Occipital lobe (tissue), 2 donors: ENCODE results near the gene CEP350. TPM values are rescaled to one million over a fixed set of nuclear protein-coding genes. Genes with fewer than 3 reads are reported as not detected.
"Not testable (repeated sequence)": the region's sequence is repeated elsewhere in the genome, so short reads cannot be mapped to it uniquely, and the experiment has no call there.

Source experiments
- DNase-seq: peaks from one replicate; lab custom pipeline; 2025; lab: John Stamatoyannopoulos, UW
- total RNA-seq: library from RNA; depleted of rRNA; stranded (reverse); fragments of >200 nt; gene quantifications from one replicate; pipeline ENCODE4 v1.2.3, GENCODE V29; 2014

Gene CEP350
- total RNA-seq, 1 donor from 2014 or later = 119 TPM

GRCh38 chr1:179990847-179991246 lies 36.2 kb downstream of the CEP350 start:
- DNase-seq = no peak

- DNase-seq = no peak
These were observed 41.0 kb downstream of the CEP350 start for GRCh38 chr1:179995576-179995975.

GRCh38 chr1:179996099-179996498 lies 41.5 kb downstream of the CEP350 start:
- no peak for DNase-seq

- DNase-seq = no peak
These were observed 46.0 kb downstream of the CEP350 start for GRCh38 chr1:180000575-180000974.

GRCh38 chr1:180002437-180002836 lies 47.8 kb downstream of the CEP350 start:
- no peak for DNase-seq

GRCh38 chr1:180003026-180003695 lies 48.6 kb downstream of the CEP350 start:
- DNase-seq = no peak

- DNase-seq = not testable (repeated sequence)
These were observed 52.2 kb downstream of the CEP350 start for GRCh38 chr1:180006762-180007161.

- DNase-seq = no peak
These were observed 65.4 kb downstream of the CEP350 start for GRCh38 chr1:180020017-180020416.

- no peak for DNase-seq
These were observed 71.9 kb downstream of the CEP350 start for GRCh38 chr1:180026556-180026955.

GRCh38 chr1:180027949-180028445 lies 73.4 kb downstream of the CEP350 start:
- DNase-seq = no peak

GRCh38 chr1:180028864-180029263 lies 74.3 kb downstream of the CEP350 start:
- no peak for DNase-seq

GRCh38 chr1:180029524-180030135 lies 75.0 kb downstream of the CEP350 start:
- no peak for DNase-seq

- DNase-seq = no peak
These were observed 77.1 kb downstream of the CEP350 start for GRCh38 chr1:180031664-180032063.

- no peak for DNase-seq
These were observed 78.8 kb downstream of the CEP350 start for GRCh38 chr1:180033390-180033789.

- no peak for DNase-seq
These were observed 85.4 kb downstream of the CEP350 start for GRCh38 chr1:180040034-180040433.

GRCh38 chr1:180041582-180041981 lies 87.0 kb downstream of the CEP350 start:
- DNase-seq = no peak

- DNase-seq = no peak
These were observed 88.5 kb downstream of the CEP350 start for GRCh38 chr1:180042988-180043622.

GRCh38 chr1:180043785-180044184 lies 89.2 kb downstream of the CEP350 start:
- DNase-seq = no peak

GRCh38 chr1:180046674-180047073 lies 92.1 kb downstream of the CEP350 start:
- DNase-seq = no peak

- DNase-seq = no peak
These were observed 99.3 kb downstream of the CEP350 start for GRCh38 chr1:180053594-180054567.

GRCh38 chr1:180057883-180058396 lies 103.3 kb downstream of the CEP350 start:
- DNase-seq = no peak
